Neural cell (in vitro differentiated cells): ENCODE measurements around the gene POMT2.

Experiments
- EP300 ChIP-seq: fragments of 450-650 bp; conservative IDR thresholded peaks from 2 replicates; pipeline ENCODE4 v1.6.1; 2014; ENCODE audit warnings: antibody characterized with exemption, mild to moderate bottlenecking, moderate library complexity; ENCODE audit not compliant: poor library complexity, severe bottlenecking
- POLR2AphosphoS5 ChIP-seq: IDR thresholded peaks from 2 replicates; pipeline ENCODE4 v1.6.1; 2012
- SMC3 ChIP-seq: fragments of 450-650 bp; conservative IDR thresholded peaks from 2 replicates; pipeline ENCODE4 v1.6.1; 2014; ENCODE audit warnings: antibody characterized with exemption, mild to moderate bottlenecking, moderate library complexity; ENCODE audit not compliant: poor library complexity
- TAF1 ChIP-seq: IDR thresholded peaks from 2 replicates; pipeline ENCODE4 v1.6.1; 2012; ENCODE audit warnings: low read depth
- TF ChIP-seq, protein P1 (sequence below): fragments of 450-650 bp; IDR thresholded peaks from 2 replicates; pipeline ENCODE4 v1.5.1; 2014; ENCODE audit warnings: antibody characterized with exemption, mild to moderate bottlenecking, moderate library complexity; ENCODE audit not compliant: poor library complexity, severe bottlenecking

DNA sequence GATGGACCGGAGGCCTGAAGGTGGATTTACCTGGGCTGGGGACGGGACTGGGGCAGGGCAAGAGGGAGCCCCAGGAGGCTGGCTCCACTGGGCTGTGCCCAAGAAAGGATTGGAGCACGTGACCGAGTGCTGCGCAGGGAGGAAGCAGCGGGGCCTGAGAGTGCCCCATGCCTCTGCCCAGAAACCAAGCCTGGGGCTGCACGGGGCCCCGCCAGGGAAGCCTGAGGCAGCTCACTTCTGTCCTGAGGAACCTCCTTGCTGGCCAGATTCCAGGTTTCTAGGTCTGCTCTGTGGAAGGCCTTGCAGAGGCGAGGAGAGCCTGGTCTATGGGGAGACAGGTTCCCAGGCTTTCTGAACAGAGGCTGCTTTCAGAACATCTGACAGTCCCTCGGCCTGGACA, 60.1 kb downstream of the POMT2 start:
- TF ChIP-seq, protein P1, sequence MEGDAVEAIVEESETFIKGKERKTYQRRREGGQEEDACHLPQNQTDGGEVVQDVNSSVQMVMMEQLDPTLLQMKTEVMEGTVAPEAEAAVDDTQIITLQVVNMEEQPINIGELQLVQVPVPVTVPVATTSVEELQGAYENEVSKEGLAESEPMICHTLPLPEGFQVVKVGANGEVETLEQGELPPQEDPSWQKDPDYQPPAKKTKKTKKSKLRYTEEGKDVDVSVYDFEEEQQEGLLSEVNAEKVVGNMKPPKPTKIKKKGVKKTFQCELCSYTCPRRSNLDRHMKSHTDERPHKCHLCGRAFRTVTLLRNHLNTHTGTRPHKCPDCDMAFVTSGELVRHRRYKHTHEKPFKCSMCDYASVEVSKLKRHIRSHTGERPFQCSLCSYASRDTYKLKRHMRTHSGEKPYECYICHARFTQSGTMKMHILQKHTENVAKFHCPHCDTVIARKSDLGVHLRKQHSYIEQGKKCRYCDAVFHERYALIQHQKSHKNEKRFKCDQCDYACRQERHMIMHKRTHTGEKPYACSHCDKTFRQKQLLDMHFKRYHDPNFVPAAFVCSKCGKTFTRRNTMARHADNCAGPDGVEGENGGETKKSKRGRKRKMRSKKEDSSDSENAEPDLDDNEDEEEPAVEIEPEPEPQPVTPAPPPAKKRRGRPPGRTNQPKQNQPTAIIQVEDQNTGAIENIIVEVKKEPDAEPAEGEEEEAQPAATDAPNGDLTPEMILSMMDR = no peak
- no peak for TF ChIP-seq TAF1
- no peak for TF ChIP-seq POLR2AphosphoS5
- TF ChIP-seq SMC3 = no peak
- no peak for TF ChIP-seq EP300
